T follicular helper cell (primary cell): ENCODE data around the gene CCDC85C.

Experiments used
- DNase-seq: peaks from one replicate; pipeline ENCODE4 v3.0.0-alpha.2; 2020; ENCODE audit warnings: low read depth

CCDC85C gene

GRCh38 chr14:99605299-99605961 lies 1.4 kb upstream of the CCDC85C start:
- peak; percentile 74 for DNase-seq

GRCh38 chr14:99604766-99605298 lies 825 bp upstream of the CCDC85C start:
- no peak for DNase-seq

GRCh38 chr14:99604278-99604765 lies 315 bp upstream of the CCDC85C start:
- DNase-seq: peak; percentile 92

DNA sequence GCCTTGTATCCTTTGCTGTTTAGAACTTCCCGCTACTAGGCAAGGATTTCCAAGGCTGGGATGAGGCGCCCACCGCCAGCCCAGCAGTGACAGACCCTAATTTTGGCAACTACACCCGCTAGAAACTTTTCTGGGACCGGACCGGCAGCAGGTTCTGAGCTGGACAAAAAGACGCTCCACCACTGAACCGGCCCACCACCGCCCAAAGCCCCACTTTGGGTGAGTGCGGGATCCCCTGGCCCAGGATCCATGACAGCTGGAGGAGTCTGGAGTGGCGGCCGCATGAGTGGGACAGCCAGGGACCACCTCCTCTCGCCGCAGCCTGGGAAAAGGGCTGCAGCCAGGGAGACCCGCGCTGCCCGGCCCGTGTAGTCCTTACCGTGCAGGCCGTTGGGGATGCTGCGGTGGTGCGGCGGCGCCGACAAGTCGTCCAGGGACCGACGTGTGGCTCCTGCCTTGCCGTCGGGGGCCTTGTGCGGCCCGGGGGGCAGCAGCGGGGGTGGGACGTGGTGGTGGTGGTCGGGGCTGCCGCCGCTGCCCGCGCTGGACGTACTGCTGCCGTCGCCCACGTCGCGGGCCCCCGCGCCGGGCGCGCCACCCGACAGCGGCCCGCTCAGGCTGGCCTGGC lies 1.1 kb downstream of the CCDC85C start:
- DNase-seq: no peak

GRCh38 chr14:99602054-99602787 lies 1.8 kb downstream of the CCDC85C start:
- DNase-seq: no peak

DNA sequence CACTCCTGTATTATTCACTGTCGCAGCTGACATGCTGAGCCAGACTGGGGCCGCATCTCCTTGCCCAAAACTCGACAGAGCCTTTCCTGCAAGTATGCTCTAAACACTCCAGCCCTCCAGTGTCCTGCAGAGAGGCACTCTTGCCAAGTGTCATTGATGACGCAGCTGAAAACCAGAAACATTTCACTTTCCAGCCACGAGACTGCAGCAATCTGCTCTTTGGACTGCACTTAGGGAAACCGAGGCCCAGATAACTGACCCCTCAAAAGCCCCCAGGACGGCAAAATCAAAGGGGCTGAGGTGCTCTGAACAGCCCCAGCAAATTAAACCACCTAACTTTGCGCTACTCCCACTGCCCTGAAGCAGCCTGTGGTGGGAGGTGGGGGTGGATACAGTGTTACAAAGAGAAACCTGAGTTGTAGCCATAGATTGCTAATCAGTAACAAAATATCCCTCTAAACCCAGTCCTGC lies 2.6 kb downstream of the CCDC85C start:
- DNase-seq: no peak

GRCh38 chr14:99600232-99600888 lies 3.6 kb downstream of the CCDC85C start:
- no peak for DNase-seq

GRCh38 chr14:99599393-99599792 lies 4.6 kb downstream of the CCDC85C start:
- no peak for DNase-seq

DNA sequence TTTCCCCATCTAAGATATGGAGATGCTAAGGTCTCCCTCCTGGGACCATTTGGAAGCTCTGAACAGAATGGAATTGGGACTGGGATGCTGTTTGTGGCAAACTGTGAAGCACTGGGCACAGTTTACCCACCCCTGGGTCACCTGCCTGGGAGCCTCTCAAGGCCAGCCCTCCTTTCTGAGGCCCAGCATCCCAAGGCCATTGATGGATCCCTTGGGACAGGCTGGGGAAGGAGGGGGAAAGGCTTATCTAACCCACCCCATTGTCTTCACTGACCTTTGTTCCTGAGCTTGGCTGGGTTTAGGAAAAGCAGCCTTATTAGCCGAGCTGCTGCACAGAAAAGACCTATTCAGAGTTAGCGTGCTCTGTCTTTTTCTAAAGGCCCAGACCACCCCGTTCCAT lies 5.2 kb downstream of the CCDC85C start:
- no peak for DNase-seq

DNA sequence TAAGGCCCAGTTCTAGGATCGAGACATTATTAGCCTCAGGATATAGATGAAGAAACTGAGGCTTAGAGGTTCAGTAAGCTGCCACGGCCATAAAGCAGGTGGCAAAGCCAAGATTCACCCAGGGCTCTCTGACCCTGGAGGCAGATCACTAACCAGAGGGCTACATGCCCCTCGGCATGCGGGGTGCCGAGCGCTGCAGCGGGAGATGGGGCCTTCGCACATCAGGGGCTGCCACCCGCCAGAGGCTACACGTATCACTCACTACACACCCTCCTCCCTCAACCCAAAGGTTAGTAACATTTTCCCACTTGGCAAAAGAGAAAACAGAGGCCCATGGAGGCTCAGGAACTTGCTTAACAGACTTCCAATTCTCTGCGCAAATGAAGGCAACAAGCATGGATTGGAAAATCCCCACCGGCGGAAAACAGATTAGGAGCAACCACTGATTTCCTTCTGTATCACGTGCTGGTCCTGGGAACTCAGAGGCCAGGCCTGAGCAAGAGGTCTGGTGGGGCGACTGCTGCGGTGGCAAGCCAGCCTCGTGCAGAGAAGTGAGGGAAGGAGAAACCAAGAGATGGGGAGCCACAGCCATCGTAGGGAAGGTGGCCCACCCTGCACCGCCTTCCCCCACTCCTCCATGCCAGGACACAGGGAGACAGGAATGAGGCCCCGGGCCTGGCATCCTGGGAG lies 6.0 kb downstream of the CCDC85C start:
- no peak for DNase-seq

GRCh38 chr14:99596772-99597171 lies 7.2 kb downstream of the CCDC85C start:
- DNase-seq: no peak

- no peak for DNase-seq
Measured at GRCh38 chr14:99596071-99596627, 7.9 kb downstream of the CCDC85C start.

DNA sequence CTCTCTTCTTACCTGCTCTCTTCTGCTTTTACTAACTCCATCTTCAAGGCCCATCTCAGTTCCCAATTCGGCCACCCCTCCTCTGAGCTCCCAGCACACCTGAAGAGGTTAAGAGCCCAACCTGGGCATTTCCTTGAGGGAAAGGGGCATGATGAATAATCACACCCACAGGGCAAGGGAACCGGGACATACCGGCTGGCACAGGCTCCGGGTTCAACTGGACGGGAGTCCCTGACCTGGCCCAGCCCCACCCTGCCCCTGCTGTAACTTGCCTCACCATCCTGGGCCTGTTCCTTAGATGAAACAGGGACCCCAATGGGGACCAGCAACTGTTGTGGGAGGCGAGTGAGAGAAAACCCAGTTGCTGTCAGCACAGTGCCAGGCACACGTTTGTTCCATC lies 8.5 kb downstream of the CCDC85C start:
- DNase-seq: no peak

DNA sequence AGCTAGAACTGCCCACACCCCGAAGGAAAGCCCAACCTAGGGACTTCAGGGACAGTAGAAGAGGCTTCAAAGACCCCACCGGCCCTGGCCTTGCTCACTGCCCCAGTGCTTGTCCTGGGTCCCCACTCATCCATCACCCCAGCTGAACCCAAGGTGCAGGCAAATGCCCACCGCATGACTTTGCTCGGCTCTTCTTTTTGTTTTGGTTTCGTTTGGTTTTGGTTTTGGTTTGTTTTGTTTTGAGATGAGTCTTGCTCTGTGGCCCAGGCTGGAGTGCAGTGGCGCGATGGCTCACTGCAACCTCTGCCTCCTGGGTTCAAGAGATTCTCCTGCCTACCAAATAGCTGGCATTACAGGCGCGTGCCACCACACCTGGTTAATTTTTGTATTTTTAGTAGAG lies 9.0 kb downstream of the CCDC85C start:
- DNase-seq: no peak

- DNase-seq: no peak
Measured at GRCh38 chr14:99593971-99594841, 9.8 kb downstream of the CCDC85C start.

GRCh38 chr14:99592933-99593753 lies 10.9 kb downstream of the CCDC85C start:
- DNase-seq: no peak

DNA sequence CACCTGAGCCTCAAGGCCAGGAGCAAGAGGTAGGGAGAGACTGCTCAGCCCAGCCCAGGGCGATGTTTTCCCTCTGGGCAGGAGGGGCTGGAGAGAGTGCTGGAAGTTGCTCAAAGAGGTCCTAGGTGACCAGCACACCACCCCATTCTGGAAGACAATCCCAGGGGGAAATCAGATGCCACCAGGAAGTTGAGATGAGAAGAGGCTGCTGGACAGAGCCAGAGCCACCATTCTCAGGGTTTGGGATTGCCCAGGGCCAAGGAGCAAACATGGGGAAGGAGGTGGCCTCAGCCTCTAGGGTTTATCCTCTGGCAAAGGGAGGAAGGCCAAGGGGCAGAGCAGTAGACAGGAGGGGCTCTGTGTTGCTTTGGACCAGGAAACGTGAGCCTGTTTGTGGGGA lies 11.6 kb downstream of the CCDC85C start:
- DNase-seq: no peak

- DNase-seq: no peak
Measured at GRCh38 chr14:99590746-99591555, 13.1 kb downstream of the CCDC85C start.
